Heart left ventricle (tissue), 16 donors: Measurements from ENCODE around the gene PPP1R1A. TPM values are rescaled to one million over a fixed set of nuclear protein-coding genes. Genes with fewer than 3 reads are reported as not detected.

ENCODE experiments used
- ATAC-seq, 4 donors: fragments of 200-7000 bp; cut with Tn5 transposase; one replicate each; pipeline ENCODE4 v1.9.1; 2020 to 2022; ENCODE audit warnings: moderate library complexity in 4 of 4, mild to moderate bottlenecking in 3 of 4, moderate number of reproducible peaks in 1 of 4
- DNase-seq, 5 donors: peaks; one replicate each; pipeline ENCODE4 v3.0.0-alpha.2; 2020
- H3K27ac ChIP-seq, 12 donors: fragments of 200-600 bp; sonication (generic) in 4 of 12; one replicate each; pipeline versions ENCODE4 v1.5.0 to v1.8.0; 2016 to 2022; ENCODE audit warnings: mild to moderate bottlenecking in 2 of 12
- H3K27me3 ChIP-seq, 9 donors: fragments of 200-600 bp; sonication (generic) in 2 of 9; one replicate each; pipeline versions ENCODE4 v1.5.1 to v1.8.0; 2016 to 2022; ENCODE audit warnings: mild to moderate bottlenecking in 3 of 9
- H3K36me3 ChIP-seq, 9 donors: fragments of 200-600 bp; sonication (generic) in 2 of 9; one replicate each; pipeline versions ENCODE4 v1.5.0 to v1.8.0; 2018 to 2022; ENCODE audit warnings: mild to moderate bottlenecking in 2 of 9
- H3K4me1 ChIP-seq, 12 donors: fragments of 200-600 bp; sonication (generic) in 4 of 12; one replicate each; pipeline versions ENCODE4 v1.5.0 to v1.8.0; 2016 to 2022; ENCODE audit warnings: mild to moderate bottlenecking in 3 of 12
- H3K4me3 ChIP-seq, 12 donors: fragments of 200-600 bp; sonication (generic) in 4 of 12; one replicate each; pipeline versions ENCODE4 v1.5.0 to v1.8.0; 2017 to 2022; ENCODE audit warnings: mild to moderate bottlenecking in 9 of 12, moderate library complexity in 4 of 12
- H3K9me3 ChIP-seq, 12 donors: fragments of 200-600 bp; sonication (generic) in 4 of 12; one replicate each; pipeline versions ENCODE4 v1.5.0 to v1.8.0; 2016 to 2022; ENCODE audit warnings: mild to moderate bottlenecking in 1 of 12
- CTCF ChIP-seq, 12 donors: fragments of 200-600 bp; sonication (generic) in 4 of 12; IDR thresholded peaks; one replicate each; pipeline versions ENCODE4 v1.5.0 to v1.8.0; 2018 to 2022; ENCODE audit warnings: antibody characterized with exemption in 12 of 12, mild to moderate bottlenecking in 5 of 12
- POLR2A ChIP-seq, 2 donors: fragments of 450-650 bp; IDR thresholded peaks; one replicate each; pipeline ENCODE4 v1.6.1; 2017; ENCODE audit warnings: antibody characterized with exemption in 2 of 2, mild to moderate bottlenecking in 2 of 2, moderate library complexity in 2 of 2
- WGBS, 4 donors: extraction: QIAGEN DNeasy Blood & Tissue Kit in 2 of 4; methylation state at CpG; one replicate each; pipeline versions ENCODE4 v1.1.5 to v1.1.7; 2013 to 2018; 5-methylcytosine and 5-hydroxymethylcytosine counted together
- intact Hi-C, 10 donors: fragments of 100-400 bp; cut with DNase I; formaldehyde crosslinking; loops; one replicate each; pipeline versions ENCODE4 v1.11.1 to v1.14.2; 2022
- polyA plus RNA-seq, 2 donors: library from polyadenylated mRNA; stranded (reverse); fragments of 200-250 nt; gene quantifications; one replicate each; pipeline ENCODE4 v1.2.3, GENCODE V29; 2013
- total RNA-seq, 9 donors: library from RNA; depleted of rRNA in 2 of 9; stranded (reverse); fragments of >200 nt in 2 of 9; fragmentation: NEBNext Ultra II Directional in 3 of 9; extraction: Animal tissue kit (Norgen Biotek cat#: 25700) in 3 of 9; gene quantifications; one replicate each; pipeline versions ENCODE4 v1.1.0 to v1.2.4, GENCODE V29; 2016 to 2023
- donor health status: ischemic (EF 13 %, LVEDD 7.1; RV severe dilation, severe dysfunction).
- donor health status: healthy with polysubstance abuse.
- donor health status: DM: no; HTN: yes; CAD: no.
- donor health status: DM: no; HTN: no; CAD: no.
- donor health status: ischemic (EF 25% LVEDD 6.9; RV normal size, moderate dysfunction).
- donor health status: ischemic (EF 25% LVEDD 5.7; RV mildly dilated, moderate dysfunction).
- donor health status: healthy.
- donor health status: DM: yes; HTN: yes; CAD: no.
- donor health status: ischemic (EF 35%, LVEDD 5.7; RV mildly dilated, moderate dysfunction).
- donor health status: nonischemic (EF 11% LVEDD 7.7; RV severe dilation, severe dysfunction).
- donor health status: DM: yes; HTN: yes; CAD: no.
- donor health status: PGD.
- donor health status: ischemic (EF 29% LVEDD 5.4; RV normal size, mild dysfunction).
- donor health status: nonischemic (EF 23%, LVEDD 6.1; RV moderate dilation, normal function).

Gene PPP1R1A
- total and polyA plus RNA-seq, 11 donors: 25.5 to 181 (median 60.9) TPM

DNA sequence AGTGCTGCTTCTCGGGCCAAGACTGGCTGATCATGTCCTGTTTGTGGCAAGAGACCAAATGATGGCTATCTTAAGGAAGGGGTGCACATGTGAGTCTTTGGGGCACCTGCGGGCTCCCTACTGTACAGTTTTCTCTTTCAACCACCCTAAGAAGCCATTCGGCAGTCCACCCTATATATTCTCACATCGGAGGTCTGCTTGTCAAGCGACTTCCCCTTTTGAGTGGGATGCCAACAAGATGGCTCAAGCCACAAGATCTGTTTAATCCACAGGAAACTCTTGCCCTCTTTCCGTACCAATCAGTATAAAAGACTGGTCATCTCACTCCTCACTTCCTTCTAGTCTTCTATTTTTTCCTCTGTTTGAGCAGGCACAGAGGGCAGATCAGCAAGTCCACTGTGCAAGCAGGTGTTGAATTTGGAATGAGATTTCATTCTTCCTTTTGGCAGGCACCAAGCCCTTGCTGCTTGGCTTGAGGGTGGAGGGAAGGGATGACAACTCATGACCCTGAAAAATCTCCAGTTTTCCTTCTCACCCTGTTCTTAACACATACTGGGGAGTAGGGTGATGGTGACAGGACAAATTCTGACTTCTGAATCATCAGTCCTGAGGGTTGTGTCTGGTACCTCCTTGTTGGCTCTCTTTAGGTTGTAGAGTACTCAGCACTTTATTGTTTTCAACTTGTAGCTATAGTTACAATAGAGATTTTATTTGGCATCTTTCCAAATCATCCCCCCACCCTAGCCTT lies 28.6 kb upstream of the PPP1R1A start:
- Histone ChIP-seq H3K27me3 (peaks cover 0 to 20% (median 0%) of the 10 kb centered on the region in 9 donors), H3K4me3 (no peak overlapping the region), H3K27ac (no peak overlapping the region), H3K4me1 (no peaks in the 10 kb centered on the region), H3K36me3 (no peaks in the 10 kb centered on the region), H3K9me3 (no peaks in the 10 kb centered on the region)
- DNase-seq: no peak
- 66 to 74% (median 71%) methylated on average over 6 of the region's 6 CpGs for WGBS, 4 donors
- intact Hi-C loops: no loop called here
- TF ChIP-seq CTCF (IDR thresholded peaks at IDR 0.05) (no peak), POLR2A (IDR thresholded peaks at IDR 0.05) (no peak)
- ATAC-seq: no peak

DNA sequence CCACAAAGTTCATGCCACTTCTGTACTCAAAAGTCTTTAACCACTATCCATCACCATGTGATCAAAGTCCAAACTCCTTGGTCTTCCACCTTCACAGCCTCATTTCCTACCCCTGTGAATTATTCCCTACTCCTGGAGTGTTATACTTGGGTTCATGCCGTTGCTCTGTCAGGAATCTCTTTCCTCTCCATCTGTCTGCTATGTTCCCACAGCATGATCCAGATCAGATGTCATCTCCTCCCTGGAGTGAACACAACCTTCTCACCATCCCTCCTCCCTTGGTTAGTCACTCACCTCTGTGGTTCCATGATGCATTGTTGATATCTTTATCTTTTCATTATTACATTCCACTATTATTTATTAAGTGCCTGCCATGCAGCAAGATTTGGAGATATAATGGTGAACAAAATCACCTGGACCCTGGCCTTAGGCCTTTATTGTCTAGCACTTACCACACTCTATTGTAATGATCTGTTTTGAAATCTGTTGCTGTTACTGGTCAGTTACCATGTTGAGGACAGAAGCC lies 23.8 kb upstream of the PPP1R1A start:
- WGBS, 4 donors: 40 to 71% (median 53%) methylated on average over 1 of the region's 1 CpG
- ATAC-seq: no peak
- peaks cover 0 to 25% (median 0%) of the 10 kb centered on the region in 9 donors for H3K27me3 ChIP-seq

GRCh38 chr12:54611715-54612149 lies 23.3 kb upstream of the PPP1R1A start:
- no peak for DNase-seq
- Histone ChIP-seq H3K36me3 (no peaks in the 10 kb centered on the region), H3K4me3 (no peak overlapping the region), H3K4me1 (no peaks in the 10 kb centered on the region), H3K27ac (no peak overlapping the region), H3K27me3 (peaks cover 0 to 25% (median 0%) of the 10 kb centered on the region in 9 donors), H3K9me3 (no peaks in the 10 kb centered on the region)
- no peak for TF ChIP-seq CTCF (IDR thresholded peaks at IDR 0.05)
- intact Hi-C loops: no loop called here
- no peak for ATAC-seq
- WGBS, 4 donors: 49 to 77% (median 71%) methylated on average over 3 of the region's 3 CpGs

More for the DNA sequence above, 23.8 kb upstream of the PPP1R1A start:
- no peak for DNase-seq
- no peaks in the 10 kb centered on the region for H3K9me3 ChIP-seq
- intact Hi-C loops: no loop called here
- no peak overlapping the region for H3K27ac ChIP-seq
- H3K36me3 ChIP-seq: no peaks in the 10 kb centered on the region
- TF ChIP-seq CTCF (IDR thresholded peaks at IDR 0.05) (no peak), POLR2A (IDR thresholded peaks at IDR 0.05) (no peak)
- H3K4me1 ChIP-seq: no peaks in the 10 kb centered on the region
- H3K4me3 ChIP-seq: no peak overlapping the region

- no peaks in the 10 kb centered on the region for H3K36me3 ChIP-seq
- no peaks in the 10 kb centered on the region for H3K9me3 ChIP-seq
- no peak overlapping the region for H3K4me3 ChIP-seq
- no peaks in the 10 kb centered on the region for H3K4me1 ChIP-seq
- no peak overlapping the region for H3K27ac ChIP-seq
- no peak for TF ChIP-seq POLR2A (IDR thresholded peaks at IDR 0.05)
- no peak for TF ChIP-seq CTCF (IDR thresholded peaks at IDR 0.05)
- ATAC-seq (no peak), DNase-seq (no peak)
- WGBS, 4 donors: 73 to 88% (median 80%) methylated on average over 2 of the region's 2 CpGs
- intact Hi-C loops: loop anchor here in 2 of 10 donors (10.0 kb wide), 1 partner anchor 346 kb away; no protein-coding TSS in a partner anchor
- H3K27me3 ChIP-seq: peaks cover 0 to 12% (median 0%) of the 10 kb centered on the region in 9 donors
These were observed 20.3 kb upstream of the PPP1R1A start for GRCh38 chr12:54608769-54609168.
